Measurements from ENCODE around the gene LRRC8D.

LRRC8D gene

DNA sequence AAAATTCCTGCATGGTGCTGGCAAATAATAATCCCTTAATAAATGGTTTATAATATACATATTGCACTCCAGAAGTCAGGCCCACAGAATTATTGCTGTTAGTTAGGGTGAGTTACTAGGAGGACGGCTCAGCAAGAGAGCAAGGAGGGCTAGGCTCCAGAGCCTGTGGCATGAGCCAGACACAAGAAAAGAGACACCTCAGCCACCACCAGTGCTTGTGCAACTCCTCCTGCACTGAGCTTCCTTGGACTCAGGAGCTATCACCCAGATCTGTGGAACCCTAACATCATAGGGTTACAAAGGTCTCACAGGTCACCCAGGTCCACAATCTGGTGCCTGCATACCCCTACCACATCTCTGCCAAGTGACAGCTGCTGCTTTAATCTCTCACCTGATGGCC is 12.8 kb upstream of the LRRC8D start:
- DNase-seq = no peak

DNA sequence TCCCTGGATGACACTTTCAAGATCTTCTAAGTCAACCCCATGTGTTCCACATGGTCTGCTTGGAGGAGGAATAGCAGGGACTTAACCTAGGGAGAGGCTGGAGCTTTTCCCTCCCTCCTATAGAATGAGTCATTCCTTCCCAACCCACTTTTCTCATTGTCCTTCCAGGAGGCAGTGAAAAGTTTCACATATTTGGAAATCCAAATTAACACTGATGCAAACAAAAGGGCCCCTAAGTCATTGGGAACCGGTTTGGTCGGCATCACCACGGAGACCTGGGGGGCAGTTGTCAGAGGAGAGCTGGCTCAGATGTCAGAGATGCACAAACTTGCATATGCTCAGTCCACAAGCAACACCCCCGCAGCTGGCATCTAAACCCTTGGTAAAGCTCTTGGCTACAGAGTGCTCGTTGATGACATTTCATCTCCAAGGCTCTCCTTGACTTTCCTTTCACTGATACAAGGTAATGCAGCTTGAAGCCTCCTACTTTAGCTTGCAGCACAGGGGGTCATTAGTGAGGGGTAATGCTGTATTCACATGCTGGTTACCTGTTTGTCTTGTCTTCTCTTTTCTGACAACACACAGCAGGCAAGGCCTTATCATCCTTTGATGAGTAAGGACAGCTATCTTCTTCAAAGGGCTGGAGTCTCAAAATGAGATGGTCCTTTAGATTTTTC is 12.3 kb upstream of the LRRC8D start:
- DNase-seq = no peak

GRCh38 chr1:89809556-89809955 is 11.3 kb upstream of the LRRC8D start:
- no peak for DNase-seq

- DNase-seq = no peak
These were observed 10.5 kb upstream of the LRRC8D start for GRCh38 chr1:89810302-89810701.

DNA sequence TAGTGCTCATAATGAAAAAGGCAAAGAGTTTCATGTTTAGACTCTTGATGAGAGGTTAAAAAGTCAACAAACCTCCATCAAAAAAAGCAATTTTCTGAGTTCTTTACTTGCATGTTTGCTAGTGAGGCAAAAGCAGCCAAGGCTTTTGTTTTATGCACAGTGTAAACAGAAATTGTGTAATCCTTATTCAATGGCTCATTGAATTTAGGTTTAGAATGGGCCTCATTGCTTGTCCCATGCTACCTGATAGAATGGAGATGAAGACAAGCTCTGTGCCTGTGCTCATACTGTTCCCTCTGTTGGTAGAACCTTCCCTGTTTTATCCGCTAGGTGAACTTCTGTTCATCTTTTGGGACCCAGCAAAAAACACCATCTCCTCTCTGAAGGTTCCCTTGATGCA is 10.0 kb upstream of the LRRC8D start:
- DNase-seq = no peak

- DNase-seq = no peak
These were observed 7.8 kb upstream of the LRRC8D start for GRCh38 chr1:89812992-89813391.

DNA sequence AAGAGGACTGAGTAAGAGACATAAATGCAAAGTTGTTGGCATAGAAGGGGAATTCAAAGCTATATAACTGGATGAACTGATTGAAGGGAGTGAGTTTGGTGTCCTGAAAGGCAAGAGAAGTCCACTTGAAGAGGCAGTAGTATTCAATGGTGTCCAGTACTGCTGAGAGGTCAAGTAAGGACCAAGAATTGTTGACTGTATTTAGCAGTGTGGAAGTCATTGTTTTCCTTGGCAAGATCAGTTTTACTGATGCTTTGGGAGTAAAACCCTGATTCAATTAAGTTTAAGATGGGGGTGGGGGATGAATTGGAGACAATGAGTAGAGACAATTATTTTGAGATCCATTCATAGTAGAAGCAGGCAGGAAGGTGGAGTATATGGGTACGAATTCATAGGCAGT is 5.8 kb upstream of the LRRC8D start:
- DNase-seq = no peak

GRCh38 chr1:89815611-89816010 is 5.2 kb upstream of the LRRC8D start:
- DNase-seq = peak; percentile 17

- DNase-seq = no peak
These were observed 4.5 kb upstream of the LRRC8D start for GRCh38 chr1:89816366-89816765.

- peak; percentile 53 for DNase-seq
These were observed 683 bp downstream of the LRRC8D start for GRCh38 chr1:89821322-89822108.

GRCh38 chr1:89822109-89822962 is 1.5 kb downstream of the LRRC8D start:
- no peak for DNase-seq

- no peak for DNase-seq
These were observed 2.3 kb downstream of the LRRC8D start for GRCh38 chr1:89822999-89823628.

- no peak for DNase-seq
These were observed 3.0 kb downstream of the LRRC8D start for GRCh38 chr1:89823679-89824292.

DNA sequence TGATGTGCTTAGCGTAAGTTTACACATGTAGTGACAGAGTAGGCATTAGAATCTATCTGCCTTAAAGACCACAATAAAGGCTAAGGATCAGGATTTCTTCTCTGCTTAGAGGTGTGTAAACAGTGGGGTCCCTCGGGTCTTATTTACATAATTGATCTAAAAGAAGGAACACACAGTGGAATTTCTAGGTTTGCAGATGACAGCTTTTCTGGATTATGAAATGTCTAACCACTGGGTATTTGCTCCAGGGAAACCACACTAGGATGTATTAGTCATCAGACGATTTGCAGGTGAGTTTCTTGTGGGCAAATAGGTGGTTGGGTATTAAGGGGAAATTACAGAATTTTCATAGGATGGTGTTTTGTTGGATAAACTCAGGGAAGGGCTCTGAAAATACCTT is 5.8 kb downstream of the LRRC8D start:
- no peak for DNase-seq

- DNase-seq = no peak
These were observed 6.5 kb downstream of the LRRC8D start for GRCh38 chr1:89827330-89827729.

DNA sequence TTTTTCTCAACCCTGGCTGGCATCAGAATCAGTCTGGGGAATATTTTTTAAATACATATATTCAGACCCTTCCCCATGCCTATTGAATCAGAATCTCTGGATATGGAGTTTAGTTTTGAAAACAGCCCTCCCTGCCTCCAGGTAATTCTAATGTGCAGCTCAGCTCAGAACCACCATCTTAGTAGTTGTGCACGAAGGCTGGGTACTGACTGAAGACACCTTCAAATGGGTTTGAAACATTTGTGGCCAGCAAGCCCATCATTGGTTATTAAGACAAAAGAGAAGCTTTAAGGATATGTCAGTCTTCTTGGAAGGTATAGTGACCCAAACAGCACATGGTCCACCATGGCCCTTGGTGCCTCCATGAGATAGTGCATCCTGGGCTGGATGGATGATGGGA is 7.1 kb downstream of the LRRC8D start:
- DNase-seq = no peak

DNA sequence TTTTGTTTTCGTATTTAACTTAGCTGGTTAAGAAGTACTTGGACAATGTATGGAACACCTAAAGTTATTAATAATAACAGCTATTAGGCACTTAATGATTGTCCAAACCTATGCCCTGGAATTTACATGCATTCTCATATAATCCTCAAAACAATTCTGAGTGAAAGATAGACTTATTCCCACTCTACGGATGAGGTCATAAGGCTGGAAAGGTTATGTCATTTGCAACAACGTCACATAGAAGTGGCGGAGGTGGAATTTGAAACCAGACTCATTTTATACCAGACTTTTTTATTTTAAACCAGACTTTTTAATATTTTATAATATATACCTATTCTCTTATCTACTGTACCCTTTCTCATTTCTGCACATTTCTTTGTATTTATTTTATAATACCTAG is 8.4 kb downstream of the LRRC8D start:
- no peak for DNase-seq

DNA sequence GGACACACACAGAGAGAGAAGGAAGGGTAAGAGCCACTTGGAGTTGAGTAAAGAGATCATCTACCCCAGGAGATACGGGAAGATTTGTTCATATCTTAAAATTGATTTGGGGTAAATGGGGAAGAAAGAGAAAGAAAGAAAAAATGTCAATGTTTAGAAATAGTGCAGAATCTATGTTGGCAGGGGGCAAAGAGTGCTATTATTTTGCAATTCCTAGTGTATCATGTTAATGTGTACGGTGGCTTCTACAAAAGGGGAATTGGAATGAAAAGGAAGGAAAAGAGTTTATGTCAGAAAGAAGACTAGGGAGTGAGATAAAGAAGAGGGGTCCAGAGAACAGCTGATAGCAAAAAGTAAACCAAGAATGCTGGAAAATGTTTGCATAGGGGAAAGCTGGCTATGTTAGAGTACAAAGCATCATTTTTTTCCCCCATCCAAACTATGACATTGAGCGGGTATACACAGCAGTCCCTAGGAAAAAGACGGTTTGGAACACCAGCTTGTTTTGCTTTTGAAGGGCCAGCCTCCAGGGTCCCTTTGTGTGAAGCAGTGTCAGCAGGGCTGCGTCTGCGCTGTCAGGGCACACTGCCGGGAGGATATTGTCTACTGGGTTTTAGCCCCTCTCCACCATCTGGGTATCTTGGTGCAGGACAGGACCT is 10.8 kb downstream of the LRRC8D start:
- no peak for DNase-seq

GRCh38 chr1:89832496-89833127 is 11.8 kb downstream of the LRRC8D start:
- DNase-seq = no peak

- no peak for DNase-seq
These were observed 12.6 kb downstream of the LRRC8D start for GRCh38 chr1:89833183-89834082.
